ENCODE data around the gene PDE6B. TPM values are rescaled to one million over a fixed set of nuclear protein-coding genes. Genes with fewer than 3 reads are reported as not detected.
"Not testable (repeated sequence)": the region's sequence is repeated elsewhere in the genome, so short reads cannot be mapped to it uniquely, and the experiment has no call there.

PDE6B gene
- total RNA-seq, 1 experiment from 2014 or later, result 10.8 TPM

DNA sequence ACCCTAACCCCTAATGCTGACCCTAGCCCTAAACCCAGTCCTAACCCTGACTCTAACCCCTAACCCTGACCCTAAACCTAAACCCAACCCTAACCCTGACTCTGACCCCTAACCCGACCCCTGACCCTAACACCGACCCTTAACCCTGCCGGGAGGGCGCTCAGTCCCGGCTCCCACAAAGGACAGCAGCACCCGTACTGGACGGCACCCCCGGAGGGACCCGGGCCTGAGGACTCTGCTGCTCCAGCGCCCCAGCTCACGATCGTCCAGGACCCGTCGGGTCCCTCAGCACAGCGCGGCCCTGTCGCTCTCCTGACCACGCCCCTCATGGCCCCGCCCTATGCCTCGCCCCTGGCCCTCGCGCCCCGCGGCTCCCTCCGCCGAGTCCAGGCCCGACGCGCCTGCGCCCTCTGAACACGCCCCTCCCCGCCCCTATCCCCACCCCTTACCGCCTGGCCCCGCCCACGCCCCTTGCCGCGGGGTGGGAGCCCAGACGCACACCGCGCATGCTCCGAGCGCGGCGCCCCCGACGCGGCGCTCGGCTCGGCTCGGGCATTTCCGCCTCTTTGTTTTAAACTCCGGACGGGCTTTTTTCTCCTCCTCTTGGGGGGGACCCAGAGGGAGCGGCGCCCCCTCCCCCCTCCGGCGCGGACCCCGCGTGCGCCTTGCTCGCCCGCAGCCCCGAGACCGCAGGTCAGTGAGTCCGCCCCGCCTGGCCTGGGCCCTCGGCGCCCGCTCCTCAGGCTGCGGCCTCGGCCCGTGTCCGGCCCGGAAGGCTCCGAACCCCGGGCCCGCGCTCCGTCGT, 80.1 kb downstream of the PDE6B start, which contains the start of gene PCGF3:
PCGF3 (plus strand) TSS at position 555 of the 805 bp plus-strand sequence. CDS start 27,849 bp downstream, outside the sequence.
- no peak within 1 kb of the TSS; a peak in 1 of 7 replicates for H3K27ac Mint-ChIP-seq
- TF ChIP-seq, protein P1, sequence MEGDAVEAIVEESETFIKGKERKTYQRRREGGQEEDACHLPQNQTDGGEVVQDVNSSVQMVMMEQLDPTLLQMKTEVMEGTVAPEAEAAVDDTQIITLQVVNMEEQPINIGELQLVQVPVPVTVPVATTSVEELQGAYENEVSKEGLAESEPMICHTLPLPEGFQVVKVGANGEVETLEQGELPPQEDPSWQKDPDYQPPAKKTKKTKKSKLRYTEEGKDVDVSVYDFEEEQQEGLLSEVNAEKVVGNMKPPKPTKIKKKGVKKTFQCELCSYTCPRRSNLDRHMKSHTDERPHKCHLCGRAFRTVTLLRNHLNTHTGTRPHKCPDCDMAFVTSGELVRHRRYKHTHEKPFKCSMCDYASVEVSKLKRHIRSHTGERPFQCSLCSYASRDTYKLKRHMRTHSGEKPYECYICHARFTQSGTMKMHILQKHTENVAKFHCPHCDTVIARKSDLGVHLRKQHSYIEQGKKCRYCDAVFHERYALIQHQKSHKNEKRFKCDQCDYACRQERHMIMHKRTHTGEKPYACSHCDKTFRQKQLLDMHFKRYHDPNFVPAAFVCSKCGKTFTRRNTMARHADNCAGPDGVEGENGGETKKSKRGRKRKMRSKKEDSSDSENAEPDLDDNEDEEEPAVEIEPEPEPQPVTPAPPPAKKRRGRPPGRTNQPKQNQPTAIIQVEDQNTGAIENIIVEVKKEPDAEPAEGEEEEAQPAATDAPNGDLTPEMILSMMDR (conservative IDR thresholded peaks at IDR 0.05), result no peak
- H3K23me2 ChIP-seq (ENCODE audit: insufficient read length, low read depth, low read length, poor library complexity, severe bottlenecking), result peaks cover 3% of the 10 kb centered on the region

GRCh38 chr4:706083-706633, 80.8 kb downstream of the PDE6B start:
- peak overlapping the region; percentile 53 to 75 for H3K4me3 Mint-ChIP-seq
- H3K9me3 ChIP-seq (ENCODE audit: control insufficient read depth, low read depth, low read length); H3K4me1 ChIP-seq (ENCODE audit: insufficient read depth, low read length); H2BK15ac ChIP-seq (ENCODE audit: low read depth, low read length); H3K4me1 Mint-ChIP-seq; H3K9me3 Mint-ChIP-seq; H3K23me2 ChIP-seq (ENCODE audit: insufficient read length, low read depth, low read length, poor library complexity, severe bottlenecking); H2BK12ac ChIP-seq (ENCODE audit: insufficient read length, low read depth, low read length); H3K56ac ChIP-seq (ENCODE audit: insufficient read length, low read depth, low read length); H4K5ac ChIP-seq (ENCODE audit: insufficient read length, low read depth, low read length); H4K20me1 ChIP-seq (ENCODE audit: control insufficient read depth, insufficient read depth, insufficient read length); H2AFZ ChIP-seq (ENCODE audit: low read length); H2BK120ac ChIP-seq (ENCODE audit: low read depth, low read length, poor library complexity, severe bottlenecking); H3K27ac Mint-ChIP-seq; H4K8ac ChIP-seq (replicated peaks; ENCODE audit: insufficient read length, low read depth, low read length); H2BK20ac ChIP-seq (ENCODE audit: low read depth, low read length, poor library complexity, severe bottlenecking); H3K27ac ChIP-seq (ENCODE audit: insufficient read length, low read depth, low read length); DNase-seq; H2AK5ac ChIP-seq (ENCODE audit: insufficient read length, low read length); H2BK5ac ChIP-seq (ENCODE audit: insufficient read length, low read length); H3K23ac ChIP-seq (ENCODE audit: insufficient read length, low read depth, low read length); H3K79me1 ChIP-seq (ENCODE audit: insufficient read depth, low read depth, low read length, poor library complexity, severe bottlenecking); H3K27me3 ChIP-seq (ENCODE audit: insufficient read depth, low read length); H3T11ph ChIP-seq (ENCODE audit: low read length); H4K91ac ChIP-seq (ENCODE audit: insufficient read length, low read depth, low read length); H3K4ac ChIP-seq (ENCODE audit: low read depth, low read length): not testable (repeated sequence)
- H3K14ac ChIP-seq (ENCODE audit: insufficient read depth, low read length), result peak overlapping the region; percentile 91
- peaks cover 21% of the 10 kb centered on the region; the same call in 1 of the 2 replicates for H3K79me2 ChIP-seq (ENCODE audit: insufficient read depth, low read length)
- peaks cover 22 to 28% (median 25%) of the 10 kb centered on the region in 3 experiments; a peak in 6 of 7 replicates for H3K36me3 Mint-ChIP-seq (ENCODE audit: insufficient read depth in 1 of 3, low read depth in 3 of 3)
- peak overlapping the region; percentile 87 for H3K9ac ChIP-seq (ENCODE audit: extremely low read depth, insufficient read length, low read length)
- peaks cover 22% of the 10 kb centered on the region for H3K27me3 Mint-ChIP-seq (ENCODE audit: low read depth)
- WGBS (ENCODE audit: extremely low coverage, insufficient read length, low lambda C conversion rate), result no CpG with 5 or more reads among the region's 21 CpGs
- H3K18ac ChIP-seq (ENCODE audit: insufficient read length, low read depth, low read length), result peak overlapping the region; percentile 56
- H3K4me2 ChIP-seq (ENCODE audit: insufficient read depth, insufficient read length, low read length), result peak overlapping the region; percentile 58

More for the DNA sequence above, 80.1 kb downstream of the PDE6B start, which contains the start of gene PCGF3:
- H2AK5ac ChIP-seq (ENCODE audit: insufficient read length, low read length), result no peak within 1 kb of the TSS
- Mint-ChIP-seq H3K9me3 (peaks cover 0 to 7% of the 10 kb centered on the region in 2 experiments; a peak in 2 of 5 replicates), H3K4me1 (peaks cover 5 to 6% of the 10 kb centered on the region in 2 experiments; a peak in 3 of 4 replicates), H3K4me3 (peak within 1 kb of the TSS; percentile 53 to 75), H3K36me3 (ENCODE audit: insufficient read depth in 1 of 3, low read depth in 3 of 3) (peaks cover 18 to 21% (median 19%) of the 10 kb centered on the region in 3 experiments; a peak in 6 of 7 replicates), H3K27me3 (ENCODE audit: low read depth) (peaks cover 24% of the 10 kb centered on the region)
- no peak within 1 kb of the TSS for H3K23ac ChIP-seq (ENCODE audit: insufficient read length, low read depth, low read length)
- H2BK120ac ChIP-seq (ENCODE audit: low read depth, low read length, poor library complexity, severe bottlenecking), result no peak within 1 kb of the TSS
- H3K4me1 ChIP-seq (ENCODE audit: insufficient read depth, low read length), result no peaks in the 10 kb centered on the region
- H3K27me3 ChIP-seq (ENCODE audit: insufficient read depth, low read length), result no peaks in the 10 kb centered on the region; the same call in 1 of the 2 replicates
- H3K27ac ChIP-seq (ENCODE audit: insufficient read length, low read depth, low read length), result no peak within 1 kb of the TSS
- H4K5ac ChIP-seq (ENCODE audit: insufficient read length, low read depth, low read length), result no peak within 1 kb of the TSS
- DNase-seq, result peak; percentile 97
- no CpG with 5 or more reads among the region's 82 CpGs for WGBS (ENCODE audit: extremely low coverage, insufficient read length, low lambda C conversion rate)
- peak within 1 kb of the TSS; percentile 56 for H3K18ac ChIP-seq (ENCODE audit: insufficient read length, low read depth, low read length)
- H4K91ac ChIP-seq (ENCODE audit: insufficient read length, low read depth, low read length), result no peak within 1 kb of the TSS
- peaks cover 21% of the 10 kb centered on the region; the same call in 1 of the 2 replicates for H3K79me2 ChIP-seq (ENCODE audit: insufficient read depth, low read length)
- peak within 1 kb of the TSS; percentile 91 for H3K14ac ChIP-seq (ENCODE audit: insufficient read depth, low read length)
- peaks cover 4% of the 10 kb centered on the region for H4K20me1 ChIP-seq (ENCODE audit: control insufficient read depth, insufficient read depth, insufficient read length)
- H3K4me2 ChIP-seq (ENCODE audit: insufficient read depth, insufficient read length, low read length), result peak within 1 kb of the TSS; percentile 58
- no peaks in the 10 kb centered on the region for H3K9me3 ChIP-seq (ENCODE audit: control insufficient read depth, low read depth, low read length)
- H3K4ac ChIP-seq (ENCODE audit: low read depth, low read length), result no peak within 1 kb of the TSS
- peak within 1 kb of the TSS; percentile 87 for H3K9ac ChIP-seq (ENCODE audit: extremely low read depth, insufficient read length, low read length)
- H2BK20ac ChIP-seq (ENCODE audit: low read depth, low read length, poor library complexity, severe bottlenecking), result no peak within 1 kb of the TSS
- no peak within 1 kb of the TSS for H2AFZ ChIP-seq (ENCODE audit: low read length)
- H3K79me1 ChIP-seq (ENCODE audit: insufficient read depth, low read depth, low read length, poor library complexity, severe bottlenecking), result peaks cover 8% of the 10 kb centered on the region
- no peak within 1 kb of the TSS for H3K56ac ChIP-seq (ENCODE audit: insufficient read length, low read depth, low read length)
- no peak within 1 kb of the TSS for H3T11ph ChIP-seq (ENCODE audit: low read length)
- no peak within 1 kb of the TSS for H2BK15ac ChIP-seq (ENCODE audit: low read depth, low read length)
- no peak within 1 kb of the TSS for H2BK12ac ChIP-seq (ENCODE audit: insufficient read length, low read depth, low read length)
- no peak within 1 kb of the TSS for H4K8ac ChIP-seq (replicated peaks; ENCODE audit: insufficient read length, low read depth, low read length)
- no peak within 1 kb of the TSS for H2BK5ac ChIP-seq (ENCODE audit: insufficient read length, low read length)

Data from H9 (cell line).